Vagina (tissue), 2 donors: Measurements from ENCODE around the gene KLHDC8A. TPM values are rescaled to one million over a fixed set of nuclear protein-coding genes. Genes with fewer than 3 reads are reported as not detected.
A peak's percentile ranks its signal among the peaks of the same experiment; 100 is the strongest.

Source experiments
- DNase-seq, 2 donors: peaks; one replicate each; pipeline ENCODE4 v3.0.0-alpha.2; 2017; ENCODE audit errors: extremely low spot score in 2 of 2
- H3K27ac ChIP-seq: fragments of 200-600 bp; sonication (generic); one replicate; pipeline ENCODE4 v1.5.1; 2019
- H3K27me3 ChIP-seq: fragments of 200-600 bp; sonication (generic); one replicate; pipeline ENCODE4 v1.5.1; 2019
- H3K36me3 ChIP-seq, 2 donors: fragments of 200-600 bp; sonication (generic); one replicate each; pipeline ENCODE4 v1.5.1; 2017 to 2019
- H3K4me1 ChIP-seq: fragments of 200-600 bp; sonication (generic); one replicate; pipeline ENCODE4 v1.5.1; 2019
- H3K4me3 ChIP-seq, 2 donors: fragments of 200-600 bp; sonication (generic); 1 replicate in 1 of 2; 2 replicates in 1 of 2; pipeline ENCODE4 v1.5.1; 2016 to 2019
- H3K9me3 ChIP-seq: fragments of 200-600 bp; sonication (generic); one replicate; pipeline ENCODE4 v1.5.1; 2019
- POLR2A ChIP-seq, 2 donors: fragments of 450-650 bp; IDR thresholded peaks; one replicate each; pipeline ENCODE4 v1.6.1; 2017; ENCODE audit warnings: antibody characterized with exemption in 2 of 2, mild to moderate bottlenecking in 2 of 2, moderate library complexity in 2 of 2
- POLR2AphosphoS5 ChIP-seq, 2 donors: sonication (generic); formaldehyde crosslinking; IDR thresholded peaks; one replicate each; pipeline ENCODE4 v1.9.0; 2017; ENCODE audit warnings: antibody characterized with exemption in 2 of 2, mild to moderate bottlenecking in 2 of 2, low read depth in 1 of 2; ENCODE audit not compliant: insufficient read depth in 1 of 2
- intact Hi-C: fragments of 100-400 bp; cut with DNase I; formaldehyde crosslinking; loops from one replicate; pipeline ENCODE4 v1.15.1; 2023
- total RNA-seq: library from RNA; depleted of rRNA; stranded (reverse); fragments of >200 nt; gene quantifications from one replicate; pipeline ENCODE4 v1.2.3, GENCODE V29; 2016
- TF ChIP-seq, protein P1 (sequence below), 3 experiments: fragments of 450-650 bp in 2 of 3; fragments of 200-600 bp in 1 of 3; sonication (generic) in 1 of 3; IDR thresholded peaks; one replicate each; pipeline ENCODE4 v1.5.1; 2017 to 2019; ENCODE audit warnings: antibody characterized with exemption in 3 of 3, mild to moderate bottlenecking in 2 of 3, moderate library complexity in 2 of 3

KLHDC8A gene
- total RNA-seq, 1 donor from 2014 or later = not detected

DNA sequence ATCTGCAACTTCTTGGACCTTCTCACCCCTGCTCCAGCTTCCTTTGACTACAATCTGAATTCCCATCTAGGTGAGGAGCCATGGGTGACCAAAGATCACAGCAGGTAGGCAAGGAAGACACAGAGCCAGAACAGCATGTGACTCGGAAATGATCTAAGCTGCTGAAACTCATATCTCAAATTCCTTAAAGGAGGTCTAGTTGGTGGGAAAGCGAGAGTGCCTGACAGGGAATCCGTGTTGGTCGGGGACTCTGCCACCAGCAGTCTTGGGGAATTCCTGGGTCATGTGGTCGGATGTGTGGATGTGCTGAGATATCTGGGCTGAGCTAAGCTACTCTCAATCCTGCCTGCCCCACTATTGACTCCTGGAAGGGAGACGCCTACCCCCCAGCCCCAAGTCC, 31.9 kb downstream of the KLHDC8A start:
- no peak for TF ChIP-seq POLR2AphosphoS5 (IDR thresholded peaks at IDR 0.05; ENCODE audit: insufficient read depth in 1 of 2, low read depth in 1 of 2)
- TF ChIP-seq POLR2A (IDR thresholded peaks at IDR 0.05) = no peak
- TF ChIP-seq, protein P1, sequence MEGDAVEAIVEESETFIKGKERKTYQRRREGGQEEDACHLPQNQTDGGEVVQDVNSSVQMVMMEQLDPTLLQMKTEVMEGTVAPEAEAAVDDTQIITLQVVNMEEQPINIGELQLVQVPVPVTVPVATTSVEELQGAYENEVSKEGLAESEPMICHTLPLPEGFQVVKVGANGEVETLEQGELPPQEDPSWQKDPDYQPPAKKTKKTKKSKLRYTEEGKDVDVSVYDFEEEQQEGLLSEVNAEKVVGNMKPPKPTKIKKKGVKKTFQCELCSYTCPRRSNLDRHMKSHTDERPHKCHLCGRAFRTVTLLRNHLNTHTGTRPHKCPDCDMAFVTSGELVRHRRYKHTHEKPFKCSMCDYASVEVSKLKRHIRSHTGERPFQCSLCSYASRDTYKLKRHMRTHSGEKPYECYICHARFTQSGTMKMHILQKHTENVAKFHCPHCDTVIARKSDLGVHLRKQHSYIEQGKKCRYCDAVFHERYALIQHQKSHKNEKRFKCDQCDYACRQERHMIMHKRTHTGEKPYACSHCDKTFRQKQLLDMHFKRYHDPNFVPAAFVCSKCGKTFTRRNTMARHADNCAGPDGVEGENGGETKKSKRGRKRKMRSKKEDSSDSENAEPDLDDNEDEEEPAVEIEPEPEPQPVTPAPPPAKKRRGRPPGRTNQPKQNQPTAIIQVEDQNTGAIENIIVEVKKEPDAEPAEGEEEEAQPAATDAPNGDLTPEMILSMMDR (IDR thresholded peaks at IDR 0.05) = no peak
- intact Hi-C loops = loop anchor here (5.0 kb wide), 1 partner anchor 52 kb away; no protein-coding TSS in a partner anchor

DNA sequence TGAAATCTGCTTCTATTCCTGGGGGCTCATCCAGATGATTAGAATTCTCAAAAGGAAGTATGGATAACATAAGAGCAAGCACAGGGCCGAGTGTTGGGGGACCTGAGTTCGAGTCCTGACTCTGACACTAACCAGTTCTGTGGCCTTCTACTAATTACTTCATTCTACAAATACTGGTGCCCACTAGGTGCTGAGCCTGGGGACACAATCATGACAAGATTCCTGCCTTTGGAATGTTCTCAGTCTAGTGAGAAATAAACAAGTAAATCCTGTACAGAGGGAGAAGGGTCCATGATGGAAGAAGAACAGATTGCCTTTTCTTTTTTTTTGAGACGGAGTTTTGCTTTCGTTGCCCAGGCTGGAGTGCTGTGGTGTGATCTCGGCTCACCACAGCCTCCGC, 32.9 kb downstream of the KLHDC8A start:
- Histone ChIP-seq H3K9me3 (no peaks in the 10 kb centered on the region), H3K4me3 (no peak overlapping the region)
- DNase-seq = no peak

More for the DNA sequence above, 31.9 kb downstream of the KLHDC8A start:
- no peak overlapping the region for H3K27ac ChIP-seq
- no peaks in the 10 kb centered on the region for H3K36me3 ChIP-seq
- H3K9me3 ChIP-seq = no peaks in the 10 kb centered on the region
- no peak overlapping the region for H3K4me3 ChIP-seq
- no peaks in the 10 kb centered on the region for H3K27me3 ChIP-seq
- DNase-seq = no peak
- peaks cover 9% of the 10 kb centered on the region for H3K4me1 ChIP-seq

DNA sequence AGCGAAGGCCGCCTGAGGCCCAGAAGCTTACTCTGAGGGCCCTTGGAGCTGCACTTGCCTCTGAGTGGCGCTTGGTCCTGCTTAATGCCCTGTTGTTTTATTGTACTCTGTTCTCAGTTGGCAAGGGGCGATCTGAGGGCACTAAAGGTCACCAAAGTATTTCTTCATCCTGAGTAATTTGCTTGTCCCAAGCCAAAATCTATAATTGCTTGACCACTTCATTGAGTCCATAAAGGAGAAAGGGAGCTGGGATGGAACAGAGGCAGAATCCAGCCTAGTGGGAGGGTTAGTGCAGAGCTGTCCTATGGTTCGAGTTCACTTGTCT, 34.8 kb downstream of the KLHDC8A start:
- no peak for TF ChIP-seq POLR2AphosphoS5 (IDR thresholded peaks at IDR 0.05; ENCODE audit: insufficient read depth in 1 of 2, low read depth in 1 of 2)
- TF ChIP-seq, protein P1 (IDR thresholded peaks at IDR 0.05) = no peak
- no peak for TF ChIP-seq POLR2A (IDR thresholded peaks at IDR 0.05)
- H3K9me3 ChIP-seq = no peaks in the 10 kb centered on the region
- no peak overlapping the region for H3K27ac ChIP-seq
- no peaks in the 10 kb centered on the region for H3K27me3 ChIP-seq
- H3K4me3 ChIP-seq = peak overlapping the region; percentile 75 to 78
- no peaks in the 10 kb centered on the region for H3K36me3 ChIP-seq
- intact Hi-C loops = no loop called here
- peaks cover 38% of the 10 kb centered on the region for H3K4me1 ChIP-seq
- no peak for DNase-seq

More for the DNA sequence above, 32.9 kb downstream of the KLHDC8A start:
- H3K36me3 ChIP-seq = no peaks in the 10 kb centered on the region
- H3K27me3 ChIP-seq = no peaks in the 10 kb centered on the region
- H3K27ac ChIP-seq = no peak overlapping the region
- H3K4me1 ChIP-seq = peaks cover 19% of the 10 kb centered on the region
- TF ChIP-seq POLR2A (IDR thresholded peaks at IDR 0.05) = no peak
- TF ChIP-seq, protein P1 (IDR thresholded peaks at IDR 0.05) = no peak
- no peak for TF ChIP-seq POLR2AphosphoS5 (IDR thresholded peaks at IDR 0.05; ENCODE audit: insufficient read depth in 1 of 2, low read depth in 1 of 2)
- intact Hi-C loops = no loop called here

DNA sequence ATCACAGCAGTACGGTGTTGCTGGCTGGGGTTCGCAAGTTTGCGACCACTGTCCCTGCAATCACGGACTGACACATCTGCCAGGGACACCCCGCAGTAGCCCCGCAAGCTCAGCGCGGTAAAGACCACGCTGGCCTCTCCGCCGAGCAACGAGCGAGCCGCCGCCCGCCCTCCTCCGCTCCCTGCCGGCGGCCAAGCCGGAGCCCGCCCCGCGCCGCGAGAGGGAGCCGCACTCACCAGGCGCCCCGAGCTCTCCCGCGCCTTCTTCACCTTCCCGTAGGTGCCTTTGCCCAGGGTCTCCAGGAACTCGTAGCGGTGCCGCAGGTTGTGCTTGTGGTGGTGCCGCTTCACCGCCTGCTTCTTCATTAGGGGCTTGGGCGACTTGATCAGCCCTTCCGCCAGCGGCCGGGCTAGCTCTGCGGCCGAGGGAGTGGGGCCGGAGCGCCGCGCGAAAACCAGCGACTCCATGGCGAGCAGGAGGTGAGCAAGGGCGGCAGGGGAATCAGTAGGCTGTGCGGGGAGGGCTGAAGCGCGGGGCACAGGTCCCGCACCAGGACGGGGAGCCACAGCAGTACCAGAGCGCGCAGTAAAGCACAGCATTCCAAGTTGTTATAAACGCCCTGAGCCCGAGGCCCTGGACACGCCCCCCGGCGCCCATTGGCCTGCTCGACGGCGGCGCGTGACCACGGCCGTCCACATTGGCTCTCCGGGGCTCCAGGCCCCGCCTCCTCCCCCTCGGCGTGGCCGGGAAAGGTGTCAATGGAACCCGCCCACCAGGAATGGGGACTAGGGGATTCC, 35.4 kb downstream of the KLHDC8A start, which contains the start of gene NUAK2:
Gene NUAK2, minus strand, starts transcription at position 584 of the 797 bp plus-strand sequence. Its CDS starts 117 bp downstream, at position 467.
- H3K4me1 ChIP-seq = peaks cover 44% of the 10 kb centered on the region
- peak within 1 kb of the TSS; percentile 81 for H3K27ac ChIP-seq
- no peaks in the 10 kb centered on the region for H3K36me3 ChIP-seq
- no peaks in the 10 kb centered on the region for H3K27me3 ChIP-seq
- intact Hi-C loops = no loop called here
- peak within 1 kb of the TSS; percentile 75 to 78 for H3K4me3 ChIP-seq
- TF ChIP-seq POLR2AphosphoS5 (IDR thresholded peaks at IDR 0.05; ENCODE audit: insufficient read depth in 1 of 2, low read depth in 1 of 2) (peak; percentile 53 to 80), POLR2A (IDR thresholded peaks at IDR 0.05) (peak in 1 of 2 donors; percentile 44)
- TF ChIP-seq, protein P1 (IDR thresholded peaks at IDR 0.05) = no peak
- H3K9me3 ChIP-seq = no peaks in the 10 kb centered on the region
- DNase-seq = no peak
